Gastrocnemius medialis (tissue), 4 donors: ENCODE results near the gene ARID1B.

Experiments
- POLR2A ChIP-seq, 2 donors: fragments of 450-650 bp; IDR thresholded peaks; one replicate each; pipeline ENCODE4 v1.6.1; 2017; ENCODE audit warnings: antibody characterized with exemption in 2 of 2, mild to moderate bottlenecking in 2 of 2, moderate library complexity in 2 of 2
- TF ChIP-seq, protein P1 (sequence below), 5 experiments: fragments of 450-650 bp in 3 of 5; fragments of 200-600 bp in 2 of 5; sonication (generic) in 2 of 5; IDR thresholded peaks in 4 of 5; conservative IDR thresholded peaks in 1 of 5; 1 replicate in 4 of 5; 2 replicates in 1 of 5; pipeline ENCODE4 v1.5.1; 2016 to 2019; ENCODE audit warnings: antibody characterized with exemption in 5 of 5, mild to moderate bottlenecking in 3 of 5, moderate library complexity in 3 of 5

DNA sequence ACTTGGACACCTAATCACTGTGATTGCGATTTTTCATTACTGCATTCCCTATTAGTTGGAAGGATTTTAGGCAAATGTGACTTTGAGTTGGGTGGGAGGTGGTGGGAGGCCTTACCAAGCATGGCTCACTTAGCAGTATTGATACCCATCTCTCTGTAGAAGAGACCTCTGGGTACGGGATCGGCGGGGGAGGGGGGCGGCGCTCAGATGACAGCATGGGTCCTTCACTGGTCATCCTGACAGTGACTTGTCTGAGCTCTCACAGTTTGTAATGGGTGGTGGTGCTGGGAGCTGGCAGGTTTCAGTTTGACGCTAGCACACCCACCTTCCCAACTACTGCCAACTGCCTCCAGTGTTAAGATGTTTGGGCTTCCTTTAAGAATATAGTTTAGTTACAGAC is 231.4 kb downstream of the ARID1B start:
- TF ChIP-seq, protein P1, sequence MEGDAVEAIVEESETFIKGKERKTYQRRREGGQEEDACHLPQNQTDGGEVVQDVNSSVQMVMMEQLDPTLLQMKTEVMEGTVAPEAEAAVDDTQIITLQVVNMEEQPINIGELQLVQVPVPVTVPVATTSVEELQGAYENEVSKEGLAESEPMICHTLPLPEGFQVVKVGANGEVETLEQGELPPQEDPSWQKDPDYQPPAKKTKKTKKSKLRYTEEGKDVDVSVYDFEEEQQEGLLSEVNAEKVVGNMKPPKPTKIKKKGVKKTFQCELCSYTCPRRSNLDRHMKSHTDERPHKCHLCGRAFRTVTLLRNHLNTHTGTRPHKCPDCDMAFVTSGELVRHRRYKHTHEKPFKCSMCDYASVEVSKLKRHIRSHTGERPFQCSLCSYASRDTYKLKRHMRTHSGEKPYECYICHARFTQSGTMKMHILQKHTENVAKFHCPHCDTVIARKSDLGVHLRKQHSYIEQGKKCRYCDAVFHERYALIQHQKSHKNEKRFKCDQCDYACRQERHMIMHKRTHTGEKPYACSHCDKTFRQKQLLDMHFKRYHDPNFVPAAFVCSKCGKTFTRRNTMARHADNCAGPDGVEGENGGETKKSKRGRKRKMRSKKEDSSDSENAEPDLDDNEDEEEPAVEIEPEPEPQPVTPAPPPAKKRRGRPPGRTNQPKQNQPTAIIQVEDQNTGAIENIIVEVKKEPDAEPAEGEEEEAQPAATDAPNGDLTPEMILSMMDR (IDR thresholded peaks at IDR 0.05 in 4 of 5, conservative IDR thresholded peaks at IDR 0.05 in 1 of 5) = no peak
- no peak for TF ChIP-seq POLR2A (IDR thresholded peaks at IDR 0.05)
